ENCODE data around the gene TCEANC2. TPM values are rescaled to one million over a fixed set of nuclear protein-coding genes. Genes with fewer than 3 reads are reported as not detected.

Gene TCEANC2
- total RNA-seq, 4 donors from 2014 or later, result 2.6 to 9.5 (median 7.0) TPM

- H3K27ac ChIP-seq, result no peak overlapping the region
- no peak for DNase-seq
- H3K4me3 ChIP-seq, result no peak overlapping the region
- in situ Hi-C loops (cut with MboI; ENCODE audit: low sequenced_read_pairs in 4 of 4) (no loop called here), intact Hi-C loops (cut with DNase I; ENCODE audit: low total_unique reads) (no loop called here)
- no peaks in the 10 kb centered on the region for H3K9me3 ChIP-seq
- TF ChIP-seq POLR2A (IDR thresholded peaks at IDR 0.05), result no peak
- TF ChIP-seq CTCF (IDR thresholded peaks at IDR 0.05 in 4 of 5, conservative IDR thresholded peaks at IDR 0.05 in 1 of 5), result no peak
- no peak for ATAC-seq
- H3K27me3 ChIP-seq, result no peaks in the 10 kb centered on the region
- H3K36me3 ChIP-seq, result no peaks in the 10 kb centered on the region
- H3K4me1 ChIP-seq, result no peaks in the 10 kb centered on the region
These were observed 79.1 kb downstream of the TCEANC2 start for GRCh38 chr1:54132495-54132894.

- no peak for ATAC-seq
- Histone ChIP-seq H3K27ac (no peak overlapping the region), H3K4me1 (no peaks in the 10 kb centered on the region), H3K4me3 (no peak overlapping the region), H3K27me3 (no peaks in the 10 kb centered on the region), H3K9me3 (no peaks in the 10 kb centered on the region), H3K36me3 (no peaks in the 10 kb centered on the region)
- no peak for DNase-seq
- intact Hi-C loops (cut with DNase I; ENCODE audit: low total_unique reads) (no loop called here), in situ Hi-C loops (cut with MboI; ENCODE audit: low sequenced_read_pairs in 4 of 4) (no loop called here)
- TF ChIP-seq POLR2A (IDR thresholded peaks at IDR 0.05), result no peak
- TF ChIP-seq CTCF (IDR thresholded peaks at IDR 0.05 in 4 of 5, conservative IDR thresholded peaks at IDR 0.05 in 1 of 5), result no peak
These were observed 80.9 kb downstream of the TCEANC2 start for GRCh38 chr1:54134295-54134694.

- Histone ChIP-seq H3K4me3 (no peak overlapping the region), H3K36me3 (no peaks in the 10 kb centered on the region), H3K4me1 (no peaks in the 10 kb centered on the region), H3K27me3 (no peaks in the 10 kb centered on the region), H3K9me3 (no peaks in the 10 kb centered on the region), H3K27ac (no peak overlapping the region)
- TF ChIP-seq POLR2A (IDR thresholded peaks at IDR 0.05) (no peak), CTCF (IDR thresholded peaks at IDR 0.05 in 4 of 5, conservative IDR thresholded peaks at IDR 0.05 in 1 of 5) (no peak)
- in situ Hi-C loops (cut with MboI; ENCODE audit: low sequenced_read_pairs in 4 of 4) (no loop called here), intact Hi-C loops (cut with DNase I; ENCODE audit: low total_unique reads) (no loop called here)
- DNase-seq (no peak), ATAC-seq (no peak)
These were observed 82.2 kb downstream of the TCEANC2 start for GRCh38 chr1:54135436-54136120.

- no peak for TF ChIP-seq POLR2A (IDR thresholded peaks at IDR 0.05)
- no peak for TF ChIP-seq CTCF (IDR thresholded peaks at IDR 0.05 in 4 of 5, conservative IDR thresholded peaks at IDR 0.05 in 1 of 5)
- H3K4me1 ChIP-seq, result no peaks in the 10 kb centered on the region
- no peak for ATAC-seq
- no peaks in the 10 kb centered on the region for H3K36me3 ChIP-seq
- no peak overlapping the region for H3K27ac ChIP-seq
- no peak for DNase-seq
- H3K4me3 ChIP-seq, result no peak overlapping the region
- H3K27me3 ChIP-seq, result no peaks in the 10 kb centered on the region
- H3K9me3 ChIP-seq, result no peaks in the 10 kb centered on the region
- in situ Hi-C loops (cut with MboI; ENCODE audit: low sequenced_read_pairs in 4 of 4) (no loop called here), intact Hi-C loops (cut with DNase I; ENCODE audit: low total_unique reads) (no loop called here)
These were observed 83.0 kb downstream of the TCEANC2 start for GRCh38 chr1:54136269-54136896.
